HL-60 (cell line): ENCODE data around the gene HTR4.

Experiments used
- CTCF ChIP-seq: IDR thresholded peaks from one replicate; pipeline ENCODE4 v1.5.1; 2011; ENCODE audit warnings: low read length, control low read depth, inconsistent platforms; ENCODE audit not compliant: insufficient read depth
- TF ChIP-seq, protein P1 (sequence below): IDR thresholded peaks from 2 replicates; pipeline ENCODE4 v1.6.1; 2012; ENCODE audit warnings: low read depth; ENCODE audit not compliant: insufficient replicate concordance

DNA sequence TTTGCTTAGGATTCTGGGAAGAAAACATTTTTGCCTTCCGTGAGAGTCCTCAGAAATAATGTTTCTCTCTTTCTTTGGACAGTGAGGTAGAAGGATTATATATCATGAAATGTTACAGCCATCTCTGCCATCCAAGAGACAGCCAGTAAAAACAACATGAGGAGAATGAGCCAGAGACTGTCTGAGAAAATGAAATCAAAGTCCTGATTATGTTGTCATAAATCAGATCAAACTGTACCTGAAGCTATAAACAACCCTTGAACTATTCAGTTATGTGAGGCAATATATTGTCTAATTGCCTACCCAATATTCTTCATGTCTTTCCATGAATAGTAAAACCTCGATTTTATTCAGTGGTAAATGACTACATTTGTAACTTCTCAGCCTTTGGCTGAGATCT, 9.2 kb upstream of the HTR4 start:
- no peak for TF ChIP-seq CTCF
- TF ChIP-seq, protein P1, sequence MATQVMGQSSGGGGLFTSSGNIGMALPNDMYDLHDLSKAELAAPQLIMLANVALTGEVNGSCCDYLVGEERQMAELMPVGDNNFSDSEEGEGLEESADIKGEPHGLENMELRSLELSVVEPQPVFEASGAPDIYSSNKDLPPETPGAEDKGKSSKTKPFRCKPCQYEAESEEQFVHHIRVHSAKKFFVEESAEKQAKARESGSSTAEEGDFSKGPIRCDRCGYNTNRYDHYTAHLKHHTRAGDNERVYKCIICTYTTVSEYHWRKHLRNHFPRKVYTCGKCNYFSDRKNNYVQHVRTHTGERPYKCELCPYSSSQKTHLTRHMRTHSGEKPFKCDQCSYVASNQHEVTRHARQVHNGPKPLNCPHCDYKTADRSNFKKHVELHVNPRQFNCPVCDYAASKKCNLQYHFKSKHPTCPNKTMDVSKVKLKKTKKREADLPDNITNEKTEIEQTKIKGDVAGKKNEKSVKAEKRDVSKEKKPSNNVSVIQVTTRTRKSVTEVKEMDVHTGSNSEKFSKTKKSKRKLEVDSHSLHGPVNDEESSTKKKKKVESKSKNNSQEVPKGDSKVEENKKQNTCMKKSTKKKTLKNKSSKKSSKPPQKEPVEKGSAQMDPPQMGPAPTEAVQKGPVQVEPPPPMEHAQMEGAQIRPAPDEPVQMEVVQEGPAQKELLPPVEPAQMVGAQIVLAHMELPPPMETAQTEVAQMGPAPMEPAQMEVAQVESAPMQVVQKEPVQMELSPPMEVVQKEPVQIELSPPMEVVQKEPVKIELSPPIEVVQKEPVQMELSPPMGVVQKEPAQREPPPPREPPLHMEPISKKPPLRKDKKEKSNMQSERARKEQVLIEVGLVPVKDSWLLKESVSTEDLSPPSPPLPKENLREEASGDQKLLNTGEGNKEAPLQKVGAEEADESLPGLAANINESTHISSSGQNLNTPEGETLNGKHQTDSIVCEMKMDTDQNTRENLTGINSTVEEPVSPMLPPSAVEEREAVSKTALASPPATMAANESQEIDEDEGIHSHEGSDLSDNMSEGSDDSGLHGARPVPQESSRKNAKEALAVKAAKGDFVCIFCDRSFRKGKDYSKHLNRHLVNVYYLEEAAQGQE: no peak
